GM23248 (cell line): ENCODE data around the gene C11orf91. TPM values are rescaled to one million over a fixed set of nuclear protein-coding genes. Genes with fewer than 3 reads are reported as not detected.
A peak's percentile ranks its signal among the peaks of the same experiment; 100 is the strongest.

Experiments
- DNase-seq: peaks from one replicate; pipeline ENCODE4 v3.0.0-alpha.2; 2015
- H2AFZ ChIP-seq: fragments of 200-600 bp; sonication (generic); 2 replicates; pipeline ENCODE4 v1.6.1; 2016; ENCODE audit warnings: antibody characterized with exemption
- H3F3A ChIP-seq: fragments of 200-600 bp; sonication (generic); 2 replicates; pipeline ENCODE4 v1.6.1; 2016; ENCODE audit warnings: mild to moderate bottlenecking, antibody characterized with exemption, mixed run types; ENCODE audit not compliant: insufficient read depth
- H3K27ac ChIP-seq: fragments of 200-600 bp; sonication (generic); 2 replicates; pipeline ENCODE4 v1.5.1; 2016; ENCODE audit warnings: mild to moderate bottlenecking
- H3K27me3 ChIP-seq: fragments of 200-600 bp; sonication (generic); replicated peaks from 2 replicates; pipeline ENCODE4 v1.6.1; 2016; ENCODE audit warnings: mild to moderate bottlenecking; ENCODE audit not compliant: insufficient read depth
- H3K36me3 ChIP-seq: fragments of 200-600 bp; sonication (generic); 2 replicates; pipeline ENCODE4 v1.6.1; 2016; ENCODE audit warnings: low read depth, mild to moderate bottlenecking
- H3K4me1 ChIP-seq: fragments of 200-600 bp; sonication (generic); 2 replicates; pipeline ENCODE4 v1.6.1; 2016; ENCODE audit warnings: mild to moderate bottlenecking; ENCODE audit not compliant: insufficient read depth
- H3K4me2 ChIP-seq: fragments of 200-600 bp; sonication (generic); one replicate; pipeline ENCODE4 v1.6.1; 2016; ENCODE audit warnings: mild to moderate bottlenecking; ENCODE audit not compliant: unreplicated experiment
- H3K4me3 ChIP-seq: fragments of 200-600 bp; sonication (generic); 2 replicates; pipeline ENCODE4 v1.5.1; 2016; ENCODE audit warnings: mild to moderate bottlenecking
- H3K79me2 ChIP-seq: fragments of 200-600 bp; sonication (generic); 2 replicates; pipeline ENCODE4 v1.6.1; 2016; ENCODE audit warnings: mild to moderate bottlenecking; ENCODE audit not compliant: insufficient read depth
- H3K9ac ChIP-seq: fragments of 200-600 bp; sonication (generic); 2 replicates; pipeline ENCODE4 v1.6.1; 2016; ENCODE audit warnings: mild to moderate bottlenecking
- H3K9me2 ChIP-seq: fragments of 200-600 bp; sonication (generic); 2 replicates; pipeline ENCODE4 v1.6.1; 2016; ENCODE audit warnings: mixed run types, mild to moderate bottlenecking, moderate library complexity; ENCODE audit not compliant: insufficient read depth
- H3K9me3 ChIP-seq: fragments of 200-600 bp; sonication (generic); one replicate; pipeline ENCODE4 v1.6.1; 2017; ENCODE audit warnings: low read depth
- H4K20me1 ChIP-seq: fragments of 200-600 bp; sonication (generic); 2 replicates; pipeline ENCODE4 v1.6.0; 2016; ENCODE audit not compliant: insufficient read depth
- EZH2 ChIP-seq: fragments of 200-600 bp; sonication (generic); IDR thresholded peaks from 2 replicates; pipeline ENCODE4 v1.6.1; 2018; ENCODE audit warnings: antibody characterized with exemption, mild to moderate bottlenecking; ENCODE audit not compliant: insufficient read depth, poor library complexity, severe bottlenecking
- EZH2phosphoT487 ChIP-seq: fragments of 200-600 bp; sonication (generic); IDR thresholded peaks from 2 replicates; pipeline ENCODE4 v1.6.1; 2018; ENCODE audit warnings: antibody characterized with exemption, moderate library complexity, mild to moderate bottlenecking, low read depth; ENCODE audit not compliant: insufficient read depth
- WGBS, 2 experiments: methylation state at CpG; one replicate each; pipeline ENCODE4 v1.1.6; 2015 to 2017; ENCODE audit warnings: low lambda C conversion rate in 2 of 2, low coverage in 1 of 2; ENCODE audit errors: missing lambda C conversion rate in 2 of 2; 5-methylcytosine and 5-hydroxymethylcytosine counted together
- in situ Hi-C: fragments of 300-500 bp; cut with MboI; formaldehyde crosslinking; loops from 2 replicates; pipeline ENCODE4 v1.15.0; 2020
- polyA plus RNA-seq: library from polyadenylated mRNA; unstranded; fragments of >200 nt; fragmentation: Nextera tagmentation; extraction: Ambion mirVana; gene quantifications from 2 replicates; pipeline ENCODE4 v1.2.1, GENCODE V29; 2016
- total RNA-seq: library from RNA; depleted of rRNA; stranded (reverse); fragments of >200 nt; shearing (Covaris generic); gene quantifications from 2 replicates; pipeline ENCODE4 v1.2.3, GENCODE V29; 2014

C11orf91 gene
- total and polyA plus RNA-seq, 2 experiments from 2014 or later: not detected

- TF ChIP-seq EZH2: no peak
- TF ChIP-seq EZH2phosphoT487: no peak
Measured at GRCh38 chr11:33725496-33725895, 24.9 kb upstream of the C11orf91 start.

GRCh38 chr11:33724644-33725035, 24.0 kb upstream of the C11orf91 start:
- Histone ChIP-seq H3K9me2 (no peaks in the 10 kb centered on the region), H3F3A (peaks cover 86% of the 10 kb centered on the region), H3K27me3 (no peaks in the 10 kb centered on the region), H4K20me1 (peaks cover 4% of the 10 kb centered on the region; the same call in 1 of the 2 replicates), H3K9ac (peak overlapping the region; percentile 88), H3K36me3 (peaks cover 19% of the 10 kb centered on the region), H3K4me3 (0 out of 2 replicates have a peak overlapping the region, but pooled peaks have one; percentile 50), H2AFZ (no peak overlapping the region), H3K4me2 (peak overlapping the region; percentile 74), H3K4me1 (peaks cover 79% of the 10 kb centered on the region), H3K27ac (peak overlapping the region; percentile 100), H3K79me2 (peaks cover 94% of the 10 kb centered on the region), H3K9me3 (no peaks in the 10 kb centered on the region)
- DNase-seq: peak; percentile 62
- in situ Hi-C loops: no loop called here
- 19 to 23% methylated on average over 4 of the region's 4 CpGs for WGBS, 2 experiments
- TF ChIP-seq EZH2 (no peak), EZH2phosphoT487 (no peak)

More at GRCh38 chr11:33725496-33725895, 24.9 kb upstream of the C11orf91 start:
- WGBS, 2 experiments: 77 to 79% methylated on average over 5 of the region's 5 CpGs
- Histone ChIP-seq H2AFZ (no peak overlapping the region), H3K79me2 (peaks cover 94% of the 10 kb centered on the region), H3K9me2 (no peaks in the 10 kb centered on the region), H3K4me1 (peaks cover 79% of the 10 kb centered on the region), H3K36me3 (peaks cover 19% of the 10 kb centered on the region), H3F3A (peaks cover 84% of the 10 kb centered on the region), H3K27ac (peak overlapping the region; percentile 100), H3K27me3 (no peaks in the 10 kb centered on the region), H3K9ac (peak overlapping the region; percentile 88; the same call in 1 of the 2 replicates), H4K20me1 (peaks cover 4% of the 10 kb centered on the region; the same call in 1 of the 2 replicates), H3K9me3 (no peaks in the 10 kb centered on the region), H3K4me2 (peak overlapping the region; percentile 74), H3K4me3 (no peak overlapping the region)
- in situ Hi-C loops: no loop called here
- no peak for DNase-seq

- Histone ChIP-seq H3K27me3 (no peaks in the 10 kb centered on the region), H3K27ac (peak overlapping the region; percentile 100), H3K79me2 (peaks cover 94% of the 10 kb centered on the region), H3K36me3 (peaks cover 28% of the 10 kb centered on the region), H3K4me3 (peak overlapping the region; percentile 50), H3F3A (peaks cover 88% of the 10 kb centered on the region), H3K4me2 (peak overlapping the region; percentile 74), H3K4me1 (peaks cover 75% of the 10 kb centered on the region), H3K9me2 (no peaks in the 10 kb centered on the region), H4K20me1 (0 out of 2 replicates have a peak, but pooled peaks cover 4% of the 10 kb centered on the region), H2AFZ (no peak overlapping the region), H3K9me3 (no peaks in the 10 kb centered on the region), H3K9ac (peak overlapping the region; percentile 88)
- 46 to 47% methylated on average over 6 of the region's 6 CpGs for WGBS, 2 experiments
- TF ChIP-seq EZH2phosphoT487 (no peak), EZH2 (no peak)
- in situ Hi-C loops: no loop called here
- peak; percentile 92 for DNase-seq
Measured at GRCh38 chr11:33723238-33723881, 22.7 kb upstream of the C11orf91 start.

- DNase-seq: peak; percentile 95
- 0 out of 2 replicates have a peak, but pooled peaks cover 4% of the 10 kb centered on the region for H4K20me1 ChIP-seq
- peak overlapping the region; percentile 74 for H3K4me2 ChIP-seq
- peaks cover 94% of the 10 kb centered on the region for H3K79me2 ChIP-seq
- H3K9me2 ChIP-seq: no peaks in the 10 kb centered on the region
- no peaks in the 10 kb centered on the region for H3K27me3 ChIP-seq
- H3F3A ChIP-seq: peaks cover 92% of the 10 kb centered on the region
- H3K9me3 ChIP-seq: no peaks in the 10 kb centered on the region
- H2AFZ ChIP-seq: no peak overlapping the region
- in situ Hi-C loops: no loop called here
- peak overlapping the region; percentile 100 for H3K27ac ChIP-seq
- H3K4me3 ChIP-seq: peak overlapping the region; percentile 50
- WGBS, 2 experiments: 21 to 30% methylated on average over 2 of the region's 2 CpGs
- peaks cover 75% of the 10 kb centered on the region for H3K4me1 ChIP-seq
- TF ChIP-seq EZH2phosphoT487: 0 out of 2 replicates have a peak, but pooled peaks have one; percentile 16
- no peak for TF ChIP-seq EZH2
- peaks cover 34% of the 10 kb centered on the region for H3K36me3 ChIP-seq
- H3K9ac ChIP-seq: peak overlapping the region; percentile 88
Measured at GRCh38 chr11:33722590-33723234, 22.1 kb upstream of the C11orf91 start.
